Measurements from ENCODE around the gene MYCN.
"Not testable (repeated sequence)": the region's sequence is repeated elsewhere in the genome, so short reads cannot be mapped to it uniquely, and the experiment has no call there.

The MYCN gene

DNA sequence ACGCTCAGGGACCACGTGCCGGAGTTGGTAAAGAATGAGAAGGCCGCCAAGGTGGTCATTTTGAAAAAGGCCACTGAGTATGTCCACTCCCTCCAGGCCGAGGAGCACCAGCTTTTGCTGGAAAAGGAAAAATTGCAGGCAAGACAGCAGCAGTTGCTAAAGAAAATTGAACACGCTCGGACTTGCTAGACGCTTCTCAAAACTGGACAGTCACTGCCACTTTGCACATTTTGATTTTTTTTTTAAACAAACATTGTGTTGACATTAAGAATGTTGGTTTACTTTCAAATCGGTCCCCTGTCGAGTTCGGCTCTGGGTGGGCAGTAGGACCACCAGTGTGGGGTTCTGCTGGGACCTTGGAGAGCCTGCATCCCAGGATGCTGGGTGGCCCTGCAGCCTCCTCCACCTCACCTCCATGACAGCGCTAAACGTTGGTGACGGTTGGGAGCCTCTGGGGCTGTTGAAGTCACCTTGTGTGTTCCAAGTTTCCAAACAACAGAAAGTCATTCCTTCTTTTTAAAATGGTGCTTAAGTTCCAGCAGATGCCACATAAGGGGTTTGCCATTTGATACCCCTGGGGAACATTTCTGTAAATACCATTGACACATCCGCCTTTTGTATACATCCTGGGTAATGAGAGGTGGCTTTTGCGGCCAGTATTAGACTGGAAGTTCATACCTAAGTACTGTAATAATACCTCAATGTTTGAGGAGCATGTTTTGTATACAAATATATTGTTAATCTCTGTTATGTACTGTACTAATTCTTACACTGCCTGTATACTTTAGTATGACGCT lies 5.8 kb downstream of the MYCN start:
- no peak for DNase-seq

DNA sequence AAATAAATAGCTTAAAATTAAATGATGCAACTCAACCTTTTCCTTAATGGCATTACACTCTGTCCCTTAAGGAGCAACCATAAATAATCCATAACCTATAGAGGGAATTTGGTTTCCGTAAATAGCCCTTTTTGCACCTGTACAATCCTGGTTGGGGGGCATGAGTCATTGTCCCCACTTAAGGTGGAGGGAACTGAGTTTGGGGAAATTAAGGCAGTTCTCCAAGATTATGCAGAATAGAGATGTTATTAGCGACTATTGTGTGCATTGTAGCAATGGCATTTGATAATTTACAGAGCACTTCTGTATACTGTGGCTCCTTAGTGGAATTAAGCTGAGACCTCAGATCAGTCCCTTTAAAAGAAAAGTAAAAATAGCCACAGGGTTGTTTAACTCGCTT lies 6.6 kb downstream of the MYCN start:
- no peak for DNase-seq

DNA sequence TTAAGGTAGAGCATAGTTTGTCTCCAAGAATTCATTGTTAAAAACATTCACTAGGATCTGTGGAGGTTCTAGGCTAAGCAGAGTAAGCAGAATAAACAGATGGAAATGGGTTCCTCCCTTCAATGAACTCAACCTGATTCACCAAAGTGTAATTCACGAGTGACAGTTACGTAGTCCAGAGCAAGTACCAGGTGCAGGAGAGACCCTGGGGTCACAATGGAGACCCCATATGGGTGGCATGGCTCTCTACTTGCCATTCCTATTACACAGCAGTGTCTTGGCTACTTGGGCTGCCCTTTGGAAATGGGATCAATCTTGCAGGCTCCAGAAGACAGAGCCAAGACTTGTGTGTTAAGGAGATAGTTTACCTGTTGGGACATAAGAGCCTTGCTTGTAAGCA lies 7.1 kb downstream of the MYCN start:
- no peak for DNase-seq

DNA sequence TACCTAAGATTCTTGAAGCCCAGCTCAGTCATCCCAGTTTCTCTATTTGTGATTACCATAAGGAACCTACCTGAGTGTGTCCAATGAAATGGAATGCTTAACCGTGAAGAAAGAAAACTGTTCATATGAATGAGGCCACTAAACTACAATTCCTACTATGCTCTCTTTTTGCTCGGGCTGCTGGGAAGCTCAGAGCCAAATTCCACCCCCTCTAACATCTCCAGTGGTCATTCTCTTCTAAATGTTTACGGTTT lies 8.3 kb downstream of the MYCN start:
- no peak for DNase-seq

DNA sequence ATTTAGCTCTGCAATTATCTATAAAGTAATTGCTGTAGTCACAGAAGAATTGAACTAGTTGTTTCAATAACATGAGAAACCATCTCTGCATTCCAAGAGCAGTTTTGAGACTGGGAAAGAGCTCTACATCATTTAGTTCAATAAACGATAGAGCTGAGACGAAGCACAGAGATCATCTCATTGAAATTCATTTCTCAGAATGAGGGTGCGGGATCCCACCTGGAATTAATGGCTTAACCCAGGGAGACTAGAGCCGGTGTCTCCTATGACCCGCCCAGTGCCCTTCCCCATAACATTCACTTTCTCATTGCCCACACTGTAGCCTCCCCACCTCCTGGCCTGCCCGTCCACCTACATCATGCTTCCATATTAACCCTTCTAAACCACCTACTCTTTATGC lies 8.8 kb downstream of the MYCN start:
- no peak for DNase-seq

DNA sequence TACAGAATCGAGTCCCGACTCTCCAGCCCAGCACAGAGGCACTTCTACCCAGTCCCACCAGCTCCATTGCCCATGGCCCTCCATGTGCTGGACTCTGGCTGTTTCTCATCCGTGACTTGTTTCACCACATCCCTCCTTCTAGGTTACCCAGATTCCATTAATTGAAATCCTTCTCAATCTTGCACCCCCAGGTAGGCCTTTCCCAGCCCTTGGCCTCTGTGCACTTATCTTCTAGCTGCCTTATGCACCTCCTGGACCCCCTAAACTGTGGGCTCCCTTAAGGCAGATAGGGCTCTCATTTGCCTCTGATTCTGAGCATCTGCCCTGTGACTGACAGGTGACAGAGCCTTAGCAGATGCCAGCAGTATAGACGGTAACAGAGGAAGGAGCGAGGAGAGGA lies 9.2 kb downstream of the MYCN start:
- no peak for DNase-seq

DNA sequence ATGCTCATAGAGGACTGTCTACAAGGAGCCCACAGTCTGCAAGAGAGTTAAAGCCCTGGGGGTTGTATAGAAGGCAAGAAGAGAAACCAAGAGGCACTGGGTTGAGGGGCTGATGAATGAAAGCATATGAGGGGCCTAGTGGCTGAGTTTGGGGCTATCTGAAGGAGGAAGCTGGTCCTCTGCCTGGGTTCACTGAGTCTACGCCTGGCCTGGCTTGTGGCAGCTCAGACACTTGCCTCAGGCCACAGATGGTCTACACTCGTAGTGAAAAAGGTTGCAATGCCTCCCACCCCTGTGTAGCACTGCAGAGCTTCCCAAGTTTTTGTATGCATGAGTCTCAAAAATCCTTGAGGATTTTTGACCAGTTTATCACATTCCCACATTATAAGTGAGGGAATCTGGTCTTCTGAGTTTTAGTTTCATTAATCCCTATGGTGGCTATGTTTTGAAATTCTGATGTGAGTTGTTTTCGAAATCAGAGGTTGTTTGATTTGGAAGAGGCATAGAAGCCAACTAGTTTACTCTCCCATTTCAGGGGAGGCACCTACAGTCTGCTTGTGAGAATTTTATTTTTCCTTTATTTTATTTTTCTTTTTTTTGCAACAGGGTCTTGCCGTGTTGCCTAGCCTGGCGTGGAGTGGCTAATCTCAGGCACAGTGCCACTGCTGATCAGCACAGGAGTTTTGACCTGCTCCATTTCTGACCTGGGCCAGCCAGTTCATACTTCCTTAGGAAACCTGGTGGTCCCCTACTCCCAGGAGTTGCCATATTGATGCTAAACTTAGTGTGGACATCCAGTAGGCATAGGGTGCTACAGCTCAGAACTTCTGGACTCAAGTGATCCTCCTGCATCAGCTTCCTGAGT lies 10.0 kb downstream of the MYCN start:
- no peak for DNase-seq

DNA sequence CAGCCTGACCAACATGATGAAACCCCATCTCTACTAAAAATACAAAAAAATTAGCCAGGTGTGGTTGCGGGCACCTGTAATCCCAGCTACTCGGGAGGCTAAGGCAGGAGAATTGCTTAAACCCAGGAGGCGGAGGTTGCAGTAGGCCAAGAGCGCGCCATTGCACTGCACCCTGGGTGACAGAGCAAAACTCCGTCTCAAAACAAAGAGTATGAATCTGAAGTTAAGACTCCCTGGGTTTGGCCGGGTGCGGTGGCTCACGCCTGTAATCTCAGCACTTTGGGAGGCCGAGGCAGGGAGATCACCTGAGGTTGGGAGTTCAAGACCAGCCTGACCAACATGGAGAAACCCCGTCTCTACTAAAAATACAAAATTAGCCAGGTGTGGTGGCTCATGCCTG lies 11.6 kb downstream of the MYCN start:
- DNase-seq, result not testable (repeated sequence)

DNA sequence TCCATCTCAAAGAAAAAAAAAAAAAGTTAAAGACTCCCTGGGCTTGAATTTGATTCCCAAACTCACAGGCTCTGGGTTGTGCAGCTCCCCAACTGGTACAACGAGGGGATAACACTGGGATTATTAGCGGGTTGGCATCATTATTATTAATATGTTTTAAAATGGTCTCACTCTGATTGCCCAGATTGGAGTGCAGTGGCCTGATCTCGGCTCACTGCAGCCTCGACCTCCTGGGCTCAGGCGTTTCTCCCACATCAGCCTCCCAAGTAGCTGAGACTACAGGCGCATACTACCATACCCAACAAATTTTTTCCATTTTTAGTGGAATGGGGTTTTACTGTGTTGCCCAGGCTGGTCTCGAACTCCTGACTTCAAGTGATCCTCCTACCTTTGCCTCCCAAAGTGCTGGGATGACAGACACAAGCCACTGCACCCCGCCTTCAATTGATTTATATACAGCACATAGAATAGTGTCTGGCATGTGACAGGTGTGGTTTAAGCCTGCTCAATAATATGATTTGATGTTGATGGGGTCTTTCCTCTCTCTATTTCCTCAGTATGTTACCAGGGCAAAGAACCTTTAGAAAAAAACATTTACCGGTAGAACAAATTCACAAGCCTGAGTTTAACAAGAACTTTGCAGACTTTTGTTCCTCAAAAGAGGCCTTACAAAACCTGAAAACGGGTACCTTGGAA lies 12.2 kb downstream of the MYCN start:
- no peak for DNase-seq

DNA sequence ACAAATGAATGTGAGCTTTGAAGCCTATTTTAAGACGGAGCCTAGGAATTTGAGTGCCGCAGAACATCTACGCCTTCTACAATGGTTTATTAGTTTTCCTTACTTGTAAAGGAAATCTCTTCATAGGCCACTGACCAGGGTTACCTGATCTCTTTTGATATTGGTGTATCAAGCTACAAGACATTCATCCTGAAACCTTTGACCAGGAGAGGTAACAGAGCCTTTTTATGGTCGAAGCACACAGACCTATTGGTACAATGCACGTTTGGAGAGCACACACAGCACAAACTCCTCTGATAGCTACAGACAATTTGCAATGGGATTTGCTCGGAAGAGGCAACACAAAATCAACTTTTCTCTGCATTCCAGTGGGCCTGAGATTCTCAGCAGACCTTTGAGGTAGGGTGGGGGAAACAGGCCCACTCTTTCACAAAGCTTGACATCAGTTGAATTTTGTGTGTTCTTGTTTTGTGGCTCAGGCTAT lies 12.8 kb downstream of the MYCN start:
- DNase-seq, result no peak

DNA sequence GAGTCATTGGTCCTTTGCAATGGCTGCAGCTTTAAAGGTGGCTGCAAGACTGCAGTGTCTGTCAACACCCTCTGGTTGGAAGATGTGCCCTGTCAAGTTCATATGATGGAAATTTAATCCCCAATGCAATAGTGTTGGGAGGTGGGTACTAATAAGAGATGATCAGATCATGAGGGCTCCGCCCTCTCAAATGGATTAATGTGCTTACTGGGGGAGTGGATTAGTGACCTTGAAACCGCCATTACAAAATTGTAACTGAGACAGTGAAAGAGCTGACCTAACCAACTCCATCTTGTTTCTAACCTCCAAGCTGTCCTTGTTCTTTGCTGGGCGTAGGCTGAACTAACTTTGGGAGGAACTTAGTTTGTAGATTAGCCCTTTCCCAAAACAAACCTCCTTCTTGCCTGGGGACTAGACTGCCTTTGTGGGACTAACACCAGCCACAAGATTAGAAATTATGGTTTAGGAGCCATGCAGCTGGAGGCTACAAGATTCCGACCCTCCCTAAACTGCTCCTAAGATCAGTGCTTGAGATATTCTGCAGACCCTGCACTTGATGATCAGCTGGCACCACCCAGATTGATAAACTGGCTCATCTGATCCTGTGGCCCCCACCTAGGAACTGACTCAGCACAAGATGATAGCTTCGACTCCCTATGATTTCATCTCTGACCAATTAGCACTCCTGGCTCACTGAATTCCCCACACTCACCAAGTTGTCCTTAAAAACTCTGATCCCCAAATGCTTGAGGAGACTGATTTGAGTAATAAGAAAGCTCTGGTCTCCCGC lies 13.7 kb downstream of the MYCN start:
- DNase-seq, result no peak

DNA sequence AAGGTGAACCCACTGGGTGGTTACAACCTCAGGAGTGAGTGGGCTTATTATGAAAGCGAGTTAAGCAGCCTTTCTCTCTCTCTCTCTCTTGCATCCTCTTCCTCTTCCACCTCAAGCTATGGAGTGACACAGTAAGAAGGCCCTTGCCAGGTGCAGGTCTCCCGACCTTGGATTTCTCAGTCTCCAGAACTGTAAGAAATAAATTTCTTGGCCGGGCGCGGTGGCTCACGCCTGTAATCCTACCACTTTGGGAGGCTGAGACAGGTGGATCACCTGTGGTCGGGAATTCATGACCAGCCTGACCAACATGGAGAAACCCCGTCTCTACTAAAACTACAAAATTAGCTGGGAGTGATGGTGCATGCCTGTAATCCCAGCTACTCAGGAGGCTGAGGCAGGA lies 14.4 kb downstream of the MYCN start:
- no peak for DNase-seq

DNA sequence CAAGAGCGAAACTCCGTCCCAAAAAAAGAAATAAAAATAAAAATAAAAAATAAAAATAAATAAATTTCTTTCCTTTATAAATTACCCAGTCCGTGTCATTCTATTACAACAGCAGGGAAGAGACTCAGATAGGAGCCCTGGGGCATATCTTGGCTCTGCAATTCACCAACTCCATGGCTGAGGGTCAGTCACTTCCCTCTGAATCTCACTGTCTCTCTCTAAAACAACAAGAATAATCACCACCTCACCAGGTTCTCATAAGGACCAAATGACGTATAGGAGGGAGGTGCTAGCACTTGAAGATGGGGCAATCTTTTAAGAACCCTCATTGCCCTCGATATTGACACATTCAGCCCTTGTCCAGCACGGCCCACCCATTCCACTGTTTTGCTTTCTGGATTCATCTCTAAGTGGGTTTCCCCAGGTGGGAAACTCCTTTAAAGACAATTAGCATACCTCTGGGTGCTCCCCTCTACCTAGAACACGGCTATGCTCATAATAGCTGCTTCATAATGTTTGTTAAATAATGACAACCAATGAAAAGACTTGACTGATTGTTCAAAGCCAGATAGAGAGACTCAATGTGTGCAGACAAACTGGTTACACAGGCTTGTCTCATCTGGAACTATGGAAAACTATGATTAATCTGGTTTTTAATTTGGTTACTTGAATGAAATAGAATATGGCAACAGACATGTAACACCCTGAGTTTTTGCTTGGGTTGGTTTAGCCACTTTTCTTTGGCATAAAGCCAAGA lies 15.1 kb downstream of the MYCN start:
- DNase-seq, result no peak

DNA sequence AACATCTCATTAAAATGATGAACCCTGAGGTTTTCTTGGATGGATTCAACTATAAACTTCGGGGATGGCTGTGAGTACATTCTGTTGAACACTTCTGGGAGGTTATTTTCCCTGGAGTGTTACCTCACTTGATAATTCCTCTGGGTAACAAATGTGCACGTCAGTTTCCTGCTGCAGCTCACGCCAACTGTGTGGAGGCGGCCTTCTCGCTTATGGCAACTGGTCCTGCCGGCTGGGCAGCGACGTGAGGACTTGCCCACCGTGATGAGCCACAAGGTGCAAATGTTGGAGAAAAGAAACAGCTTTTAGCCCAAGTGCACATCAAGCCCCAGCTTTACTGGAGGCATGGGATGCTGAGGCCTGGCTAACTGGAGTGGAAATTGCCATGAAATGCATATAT lies 15.9 kb downstream of the MYCN start:
- DNase-seq, result no peak

DNA sequence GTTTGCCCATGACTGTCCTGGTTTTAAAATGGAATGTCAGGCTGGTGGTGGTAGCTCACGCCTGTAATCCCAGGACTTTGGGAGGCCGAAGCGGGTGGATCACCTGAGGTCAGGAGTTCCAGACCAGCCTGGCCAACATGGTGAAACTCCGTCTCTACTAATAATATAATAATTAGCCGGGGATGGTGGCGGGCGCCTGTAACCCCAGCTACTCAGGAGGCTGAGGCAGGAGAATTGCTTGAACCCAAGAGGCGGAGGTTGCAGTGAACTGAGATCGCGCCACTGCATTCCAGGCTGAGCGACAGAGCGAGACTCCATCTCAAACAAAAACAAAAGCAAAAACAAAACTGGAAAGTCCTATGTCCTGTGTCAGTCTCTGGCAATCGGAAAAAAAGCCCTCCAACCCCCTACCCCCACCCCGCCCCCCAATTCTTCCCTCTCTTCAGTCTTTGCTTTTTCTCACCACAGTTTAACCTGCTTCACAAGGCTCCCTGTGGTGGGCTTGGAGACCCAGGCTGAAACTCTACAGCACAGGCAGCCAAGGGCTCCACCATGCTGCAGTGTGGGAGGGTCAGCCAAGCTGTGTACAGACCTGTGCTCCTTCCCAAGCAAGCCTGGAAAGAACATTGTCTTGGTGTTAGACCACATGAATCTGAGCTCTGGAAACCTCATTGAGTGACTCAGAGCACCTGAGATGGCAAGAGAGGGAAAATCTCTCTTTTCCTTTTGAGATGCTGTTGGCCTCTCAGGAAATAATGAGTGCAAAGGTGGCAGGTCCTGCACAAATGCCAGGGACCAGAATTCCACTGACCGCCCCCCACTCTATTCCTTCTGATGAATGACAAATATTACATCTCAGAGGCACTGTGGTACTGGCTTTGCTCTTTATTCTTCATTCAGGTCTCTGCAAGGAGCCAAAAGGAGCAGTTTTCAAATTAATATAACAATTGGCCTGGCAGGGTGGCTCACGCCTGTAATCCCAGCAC lies 16.7 kb downstream of the MYCN start:
- DNase-seq, result no peak

DNA sequence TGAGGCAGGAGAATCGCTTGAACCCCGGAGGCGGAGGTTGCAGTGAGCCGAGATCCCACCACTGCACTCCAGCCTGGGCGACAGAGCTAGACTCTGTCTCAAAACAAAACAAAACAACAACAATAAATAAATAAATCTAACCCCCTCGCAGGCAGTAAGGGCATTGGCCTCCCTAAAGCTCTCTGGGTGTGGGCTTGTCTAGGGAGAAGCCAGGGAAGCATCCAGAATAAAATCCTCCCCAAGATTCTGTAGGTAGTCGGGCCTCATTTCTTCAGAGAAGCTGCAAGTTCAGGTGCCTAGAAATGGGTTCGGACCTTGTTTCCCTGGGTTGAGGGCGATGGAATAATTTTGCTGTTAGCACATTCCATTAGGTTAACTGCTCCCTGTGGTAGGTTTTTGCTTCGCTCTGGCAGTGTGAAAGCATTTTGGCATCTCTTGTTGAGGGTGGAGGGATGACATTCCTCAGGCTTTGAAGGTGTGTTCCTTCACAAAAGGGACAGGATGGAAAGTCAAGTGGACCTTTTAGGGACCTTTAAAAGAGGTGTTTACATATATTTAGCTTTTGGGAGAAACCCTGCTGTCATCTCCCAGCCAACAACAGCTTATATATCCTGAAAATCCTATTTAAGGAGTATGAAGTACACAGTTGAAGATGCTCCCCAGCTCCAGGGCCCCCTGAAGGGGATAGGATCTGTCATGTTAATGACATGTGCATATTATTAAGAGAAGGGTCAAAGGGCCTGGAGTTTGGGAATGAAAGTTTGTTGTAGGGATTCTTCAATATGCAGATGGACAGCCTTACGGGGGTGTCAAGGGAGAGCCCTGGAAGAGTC lies 17.7 kb downstream of the MYCN start:
- no peak for DNase-seq

DNA sequence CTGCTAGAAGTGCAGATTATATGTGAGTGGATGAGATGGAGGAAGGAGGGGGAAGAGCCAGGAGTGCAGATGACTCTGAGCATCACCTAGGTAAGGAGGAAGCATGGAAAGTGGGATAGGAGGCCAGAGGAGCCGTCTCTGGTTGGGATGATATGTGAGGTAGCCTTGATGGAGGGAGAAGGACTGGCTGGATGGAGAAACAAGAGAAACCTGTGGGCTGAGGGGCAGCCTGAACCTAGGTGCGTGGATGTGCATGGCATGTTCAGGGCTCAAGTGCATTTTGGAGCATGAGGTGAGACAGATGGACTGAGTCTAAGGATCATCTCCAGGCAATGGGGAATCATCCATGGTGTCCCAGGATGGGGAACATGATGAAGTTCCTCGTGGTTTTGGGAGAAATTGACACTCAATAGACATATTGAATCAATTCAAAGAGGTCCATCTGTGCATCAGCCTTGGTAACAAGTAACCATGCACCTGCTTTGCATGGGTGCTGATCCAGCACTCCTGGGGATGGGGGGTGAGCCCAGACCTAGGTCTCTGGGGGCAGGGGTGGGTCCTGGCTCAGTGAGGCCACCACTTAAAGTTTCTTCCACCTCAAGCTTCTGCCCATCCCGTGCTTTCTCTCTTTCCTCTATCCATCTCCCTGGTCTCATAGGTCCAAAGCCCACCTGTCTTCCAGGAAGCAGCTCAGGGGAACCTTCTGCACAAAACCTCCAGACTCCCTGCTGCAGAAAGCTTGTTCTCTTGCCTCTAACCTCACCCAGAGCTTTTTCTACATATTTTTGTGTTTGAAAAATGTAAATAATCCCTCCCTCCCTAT lies 19.2 kb downstream of the MYCN start:
- DNase-seq, result no peak

DNA sequence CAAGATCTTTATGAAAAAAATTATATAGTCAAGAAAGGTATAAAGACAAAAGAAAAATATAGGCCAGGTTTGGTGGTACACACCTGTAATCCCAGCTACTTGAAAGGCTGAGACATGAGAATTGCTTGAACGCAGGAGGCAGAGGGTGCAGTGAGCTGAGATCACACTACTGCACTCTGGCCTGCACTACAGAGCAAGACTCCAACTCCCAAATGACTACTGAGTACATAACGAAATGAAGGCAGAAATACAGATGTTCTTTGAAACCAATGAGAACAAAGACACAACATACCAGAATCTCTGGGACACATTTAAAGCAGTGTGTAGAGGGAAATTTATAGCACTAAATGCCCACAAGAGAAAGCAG lies 19.8 kb downstream of the MYCN start:
- not testable (repeated sequence) for DNase-seq
